ENCODE data around the gene NEU4. TPM values are rescaled to one million over a fixed set of nuclear protein-coding genes. Genes with fewer than 3 reads are reported as not detected.

The NEU4 gene
- total RNA-seq, 2 experiments from 2014 or later: 0.37 TPM; not detected in 1

GRCh38 chr2:241770185-241770935 is 38.6 kb upstream of the NEU4 start:
- Mint-ChIP-seq H3K27me3 (no peaks in the 10 kb centered on the region), H3K4me3 (no peak overlapping the region), H3K4me1 (peaks cover 9% of the 10 kb centered on the region), H3K36me3 (ENCODE audit: low read depth) (no peaks in the 10 kb centered on the region), H3K27ac (no peak overlapping the region), H3K9me3 (no peaks in the 10 kb centered on the region)
- DNase-seq: no peak
- CTCF ChIA-PET: no interaction called here
- POLR2A ChIA-PET: no interaction called here

DNA sequence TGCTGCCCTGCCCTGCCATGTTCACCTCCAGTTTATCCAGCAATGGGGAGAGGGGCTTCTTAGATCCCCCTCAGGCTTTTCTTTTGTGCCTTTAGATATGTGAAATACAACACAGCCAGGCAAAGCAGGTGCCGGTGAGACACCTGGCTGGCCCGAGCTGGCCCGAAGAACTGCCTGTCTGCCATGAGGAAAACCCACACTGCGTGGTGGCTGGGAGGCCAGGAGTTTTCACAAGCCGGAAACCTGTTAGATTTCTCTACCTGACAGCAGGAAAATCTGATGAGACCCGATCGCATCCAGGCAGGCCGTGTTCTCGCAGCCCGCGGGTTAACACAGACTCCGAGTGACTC is 38.1 kb upstream of the NEU4 start:
- no peaks in the 10 kb centered on the region for H3K9me3 Mint-ChIP-seq
- H3K36me3 Mint-ChIP-seq (ENCODE audit: low read depth): no peaks in the 10 kb centered on the region

GRCh38 chr2:241771286-241772062 is 37.5 kb upstream of the NEU4 start:
- H3K27ac Mint-ChIP-seq: peak overlapping the region; percentile 42
- CTCF ChIA-PET: interaction anchor here (1.0 kb wide), 1 partner anchor 37 kb away, joined by 3 read pairs; the partner anchor contains the start of gene NEU4

More for the DNA sequence above, 38.1 kb upstream of the NEU4 start:
- Mint-ChIP-seq H3K4me1 (peaks cover 9% of the 10 kb centered on the region), H3K4me3 (no peak overlapping the region), H3K27ac (no peak overlapping the region), H3K27me3 (no peaks in the 10 kb centered on the region)
- DNase-seq: no peak
- ChIA-PET POLR2A (no interaction called here), CTCF (no interaction called here)

GRCh38 chr2:241772063-241772499 is 36.9 kb upstream of the NEU4 start:
- Mint-ChIP-seq H3K27me3 (no peaks in the 10 kb centered on the region), H3K4me1 (peaks cover 9% of the 10 kb centered on the region), H3K27ac (peak overlapping the region; percentile 42), H3K9me3 (no peaks in the 10 kb centered on the region), H3K36me3 (ENCODE audit: low read depth) (no peaks in the 10 kb centered on the region), H3K4me3 (no peak overlapping the region)
- POLR2A ChIA-PET: no interaction called here
- DNase-seq: peak; percentile 36
- CTCF ChIA-PET: interaction anchor here (1.0 kb wide), 1 partner anchor 36 kb away, joined by 3 read pairs; the partner anchor contains the start of gene NEU4

More at GRCh38 chr2:241771286-241772062, 37.5 kb upstream of the NEU4 start:
- Mint-ChIP-seq H3K4me1 (peaks cover 9% of the 10 kb centered on the region), H3K36me3 (ENCODE audit: low read depth) (no peaks in the 10 kb centered on the region), H3K9me3 (no peaks in the 10 kb centered on the region), H3K27me3 (no peaks in the 10 kb centered on the region), H3K4me3 (no peak overlapping the region)
- DNase-seq: no peak
- POLR2A ChIA-PET: no interaction called here

DNA sequence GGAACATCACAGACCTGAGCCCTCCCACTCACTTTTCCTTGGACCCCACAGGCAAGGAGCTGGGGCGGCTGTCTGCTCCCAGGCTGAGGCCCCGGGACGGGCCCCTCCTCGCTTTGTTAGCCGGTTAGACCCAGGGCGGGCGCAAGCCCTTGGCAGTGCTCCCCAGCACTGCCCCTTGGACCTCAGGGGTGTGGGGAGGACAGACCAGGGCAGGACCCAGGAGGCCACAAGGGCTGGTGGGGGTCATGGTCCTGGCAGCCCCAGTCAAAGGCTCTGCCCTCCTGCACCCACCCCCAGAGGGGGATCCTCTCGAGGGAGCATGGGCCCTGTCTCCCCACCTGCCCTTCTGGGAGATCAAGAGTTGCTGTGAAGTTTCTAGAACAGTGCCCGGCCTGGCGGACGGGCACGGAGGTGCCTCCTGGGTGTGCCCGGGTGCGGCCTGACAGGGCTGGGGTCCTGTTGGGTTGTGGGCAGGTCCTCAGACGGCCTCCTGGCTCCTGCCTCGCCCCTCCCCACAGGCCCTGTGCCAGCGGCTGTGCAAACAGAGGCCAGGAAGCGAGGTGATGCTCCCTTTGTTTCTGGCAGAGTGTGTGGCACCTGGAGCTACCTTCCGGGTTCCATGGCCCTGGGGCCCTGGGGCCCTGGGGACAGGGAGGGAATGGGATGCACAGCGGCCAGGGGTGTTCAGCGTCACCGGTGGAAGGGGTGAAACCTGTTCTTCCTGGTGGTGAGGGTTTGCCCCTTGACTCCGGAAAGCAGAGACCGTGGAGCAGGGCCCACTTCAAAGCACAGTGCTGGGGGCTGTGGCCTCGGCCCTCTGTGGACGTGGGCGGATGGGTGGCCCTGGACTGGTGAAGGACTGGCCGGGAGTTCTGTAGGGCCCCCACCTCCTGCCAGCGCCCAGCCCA is 35.2 kb upstream of the NEU4 start:
- no peaks in the 10 kb centered on the region for H3K36me3 Mint-ChIP-seq (ENCODE audit: low read depth)
- no peak overlapping the region for H3K27ac Mint-ChIP-seq
- no peak overlapping the region for H3K4me3 Mint-ChIP-seq
- POLR2A ChIA-PET: no interaction called here
- CTCF ChIA-PET: interaction anchor here (1.0 to 1.3 kb wide), 3 partner anchors 10 to 67 kb away, joined by 3 read pairs; no protein-coding TSS in a partner anchor
- no peaks in the 10 kb centered on the region for H3K27me3 Mint-ChIP-seq
- DNase-seq: no peak
- peaks cover 9% of the 10 kb centered on the region for H3K4me1 Mint-ChIP-seq
- no peaks in the 10 kb centered on the region for H3K9me3 Mint-ChIP-seq

GRCh38 chr2:241774419-241775222 is 34.4 kb upstream of the NEU4 start:
- Mint-ChIP-seq H3K4me3 (no peak overlapping the region), H3K4me1 (peaks cover 9% of the 10 kb centered on the region)

DNA sequence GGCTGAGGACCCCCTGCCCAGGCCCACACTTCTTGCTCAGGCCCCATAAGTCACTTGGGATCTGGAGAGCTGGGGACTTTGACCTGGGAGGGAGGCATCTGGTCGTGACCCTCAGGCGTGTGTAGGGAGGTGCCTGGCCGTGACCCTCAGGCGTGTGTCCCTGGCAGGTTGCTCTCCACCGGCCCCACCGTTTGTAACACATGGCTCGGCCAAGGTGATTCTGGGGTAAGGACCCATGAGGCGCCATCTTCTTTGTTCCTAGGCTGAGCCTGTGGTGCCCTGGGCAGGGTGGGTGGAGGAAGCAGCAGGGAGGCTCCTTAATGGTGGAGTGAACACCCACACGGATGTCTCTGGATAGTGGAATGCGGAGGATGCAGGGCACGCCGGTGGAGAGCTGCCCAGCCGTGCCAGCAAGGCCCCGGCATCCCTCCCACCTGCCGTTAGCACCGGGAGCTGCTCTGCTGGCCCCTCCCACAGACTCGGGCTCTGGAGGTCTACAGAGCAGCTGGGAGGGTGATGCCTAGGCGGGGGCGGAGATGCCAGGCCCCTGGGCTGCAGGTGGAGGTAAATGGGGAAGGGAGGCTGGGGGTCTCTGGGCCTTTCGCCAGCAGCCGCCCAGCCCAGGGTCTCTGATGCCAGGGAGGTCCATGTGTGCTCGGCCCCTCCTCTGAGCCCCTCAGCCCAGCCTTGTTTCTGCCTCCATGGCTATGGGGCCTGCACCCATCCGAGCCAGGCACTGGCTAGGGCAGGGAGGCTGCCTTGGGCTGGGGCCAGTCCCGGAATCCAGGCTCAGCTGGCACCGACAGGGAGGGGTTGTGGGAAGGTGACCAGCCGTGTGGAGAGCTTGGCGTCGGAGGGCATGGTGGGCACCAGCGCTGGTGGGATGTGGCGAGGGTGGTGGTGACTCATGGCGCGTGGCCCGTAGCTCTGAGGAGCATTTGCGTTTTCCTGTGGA is 33.5 kb upstream of the NEU4 start:
- Mint-ChIP-seq H3K27me3 (peaks cover 2% of the 10 kb centered on the region), H3K4me1 (peaks cover 9% of the 10 kb centered on the region), H3K27ac (no peak overlapping the region), H3K9me3 (no peaks in the 10 kb centered on the region), H3K4me3 (no peak overlapping the region), H3K36me3 (ENCODE audit: low read depth) (no peaks in the 10 kb centered on the region)
- ChIA-PET POLR2A (no interaction called here), CTCF (interaction anchor here (1.0 kb wide), 1 partner anchor 65 kb away, joined by 3 read pairs; no protein-coding TSS in a partner anchor)
- DNase-seq: no peak

More at GRCh38 chr2:241774419-241775222, 34.4 kb upstream of the NEU4 start:
- Mint-ChIP-seq H3K36me3 (ENCODE audit: low read depth) (no peaks in the 10 kb centered on the region), H3K27ac (no peak overlapping the region), H3K9me3 (no peaks in the 10 kb centered on the region), H3K27me3 (peaks cover 2% of the 10 kb centered on the region)
- CTCF ChIA-PET: interaction anchor here (1.0 kb wide), 1 partner anchor 66 kb away, joined by 3 read pairs; no protein-coding TSS in a partner anchor
- no peak for DNase-seq
- POLR2A ChIA-PET: no interaction called here

- Mint-ChIP-seq H3K36me3 (ENCODE audit: low read depth) (no peaks in the 10 kb centered on the region), H3K27me3 (peaks cover 2% of the 10 kb centered on the region), H3K4me1 (peaks cover 9% of the 10 kb centered on the region), H3K4me3 (no peak within 1 kb of the TSS), H3K9me3 (no peaks in the 10 kb centered on the region), H3K27ac (no peak within 1 kb of the TSS)
- CTCF ChIA-PET: no interaction called here
- no peak for DNase-seq
- POLR2A ChIA-PET: no interaction called here
Observed at GRCh38 chr2:241776336-241777169, 32.4 kb upstream of the NEU4 start, which contains the start of gene GAL3ST2. Gene GAL3ST2, plus strand, starts transcription at chr2:241776822. Its CDS starts 134 bp downstream, at chr2:241776956.

GRCh38 chr2:241777170-241777685 is 31.8 kb upstream of the NEU4 start:
- DNase-seq: no peak
- Mint-ChIP-seq H3K4me1 (peaks cover 4% of the 10 kb centered on the region), H3K27ac (no peak overlapping the region), H3K36me3 (ENCODE audit: low read depth) (no peaks in the 10 kb centered on the region), H3K4me3 (no peak overlapping the region), H3K27me3 (peaks cover 2% of the 10 kb centered on the region), H3K9me3 (no peaks in the 10 kb centered on the region)
- ChIA-PET CTCF (no interaction called here), POLR2A (no interaction called here)
